Measurements from ENCODE around the gene NUP210L.
A peak's percentile ranks its signal among the peaks of the same experiment; 100 is the strongest.
"Not testable (repeated sequence)": the region's sequence is repeated elsewhere in the genome, so short reads cannot be mapped to it uniquely, and the experiment has no call there.

The NUP210L gene

DNA sequence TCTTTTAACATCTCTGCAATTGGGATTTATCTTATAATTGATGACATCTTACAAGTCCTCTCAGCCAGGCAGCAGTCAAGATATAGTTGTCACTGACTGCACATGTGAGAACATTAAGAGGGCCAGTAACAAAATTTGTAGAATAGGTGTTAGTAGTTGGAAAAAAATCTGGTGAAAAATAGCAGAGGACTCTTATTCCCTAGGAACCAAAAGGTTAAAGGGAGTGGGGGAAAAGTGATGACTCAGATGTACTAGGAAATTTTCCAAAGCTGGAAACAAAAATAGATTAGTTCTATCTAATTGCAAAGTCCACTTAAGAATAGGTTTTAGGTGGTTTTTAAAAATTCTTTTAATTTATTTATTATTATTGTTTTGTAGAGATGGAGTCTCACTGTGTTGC is 3.6 kb downstream of the NUP210L start:
- H3K4me3 ChIP-seq (replicated peaks; ENCODE audit: insufficient read depth, low read length) = no peak overlapping the region
- H3K27ac ChIP-seq (replicated peaks) = no peak overlapping the region
- DNase-seq (ENCODE audit: low read depth in 1 of 2, low spot score in 1 of 2) = no peak
- TF ChIP-seq SPI1 (IDR thresholded peaks at IDR 0.05; ENCODE audit: borderline replicate concordance, low read depth) (no peak), POLR2AphosphoS5 (IDR thresholded peaks at IDR 0.05; ENCODE audit: low read depth) (no peak), GABPA (IDR thresholded peaks at IDR 0.05; ENCODE audit: low read depth) (no peak)
- TF ChIP-seq, protein P1, sequence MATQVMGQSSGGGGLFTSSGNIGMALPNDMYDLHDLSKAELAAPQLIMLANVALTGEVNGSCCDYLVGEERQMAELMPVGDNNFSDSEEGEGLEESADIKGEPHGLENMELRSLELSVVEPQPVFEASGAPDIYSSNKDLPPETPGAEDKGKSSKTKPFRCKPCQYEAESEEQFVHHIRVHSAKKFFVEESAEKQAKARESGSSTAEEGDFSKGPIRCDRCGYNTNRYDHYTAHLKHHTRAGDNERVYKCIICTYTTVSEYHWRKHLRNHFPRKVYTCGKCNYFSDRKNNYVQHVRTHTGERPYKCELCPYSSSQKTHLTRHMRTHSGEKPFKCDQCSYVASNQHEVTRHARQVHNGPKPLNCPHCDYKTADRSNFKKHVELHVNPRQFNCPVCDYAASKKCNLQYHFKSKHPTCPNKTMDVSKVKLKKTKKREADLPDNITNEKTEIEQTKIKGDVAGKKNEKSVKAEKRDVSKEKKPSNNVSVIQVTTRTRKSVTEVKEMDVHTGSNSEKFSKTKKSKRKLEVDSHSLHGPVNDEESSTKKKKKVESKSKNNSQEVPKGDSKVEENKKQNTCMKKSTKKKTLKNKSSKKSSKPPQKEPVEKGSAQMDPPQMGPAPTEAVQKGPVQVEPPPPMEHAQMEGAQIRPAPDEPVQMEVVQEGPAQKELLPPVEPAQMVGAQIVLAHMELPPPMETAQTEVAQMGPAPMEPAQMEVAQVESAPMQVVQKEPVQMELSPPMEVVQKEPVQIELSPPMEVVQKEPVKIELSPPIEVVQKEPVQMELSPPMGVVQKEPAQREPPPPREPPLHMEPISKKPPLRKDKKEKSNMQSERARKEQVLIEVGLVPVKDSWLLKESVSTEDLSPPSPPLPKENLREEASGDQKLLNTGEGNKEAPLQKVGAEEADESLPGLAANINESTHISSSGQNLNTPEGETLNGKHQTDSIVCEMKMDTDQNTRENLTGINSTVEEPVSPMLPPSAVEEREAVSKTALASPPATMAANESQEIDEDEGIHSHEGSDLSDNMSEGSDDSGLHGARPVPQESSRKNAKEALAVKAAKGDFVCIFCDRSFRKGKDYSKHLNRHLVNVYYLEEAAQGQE (IDR thresholded peaks at IDR 0.05; ENCODE audit: insufficient replicate concordance, low read depth) = no peak
- TF ChIP-seq, protein P2, sequence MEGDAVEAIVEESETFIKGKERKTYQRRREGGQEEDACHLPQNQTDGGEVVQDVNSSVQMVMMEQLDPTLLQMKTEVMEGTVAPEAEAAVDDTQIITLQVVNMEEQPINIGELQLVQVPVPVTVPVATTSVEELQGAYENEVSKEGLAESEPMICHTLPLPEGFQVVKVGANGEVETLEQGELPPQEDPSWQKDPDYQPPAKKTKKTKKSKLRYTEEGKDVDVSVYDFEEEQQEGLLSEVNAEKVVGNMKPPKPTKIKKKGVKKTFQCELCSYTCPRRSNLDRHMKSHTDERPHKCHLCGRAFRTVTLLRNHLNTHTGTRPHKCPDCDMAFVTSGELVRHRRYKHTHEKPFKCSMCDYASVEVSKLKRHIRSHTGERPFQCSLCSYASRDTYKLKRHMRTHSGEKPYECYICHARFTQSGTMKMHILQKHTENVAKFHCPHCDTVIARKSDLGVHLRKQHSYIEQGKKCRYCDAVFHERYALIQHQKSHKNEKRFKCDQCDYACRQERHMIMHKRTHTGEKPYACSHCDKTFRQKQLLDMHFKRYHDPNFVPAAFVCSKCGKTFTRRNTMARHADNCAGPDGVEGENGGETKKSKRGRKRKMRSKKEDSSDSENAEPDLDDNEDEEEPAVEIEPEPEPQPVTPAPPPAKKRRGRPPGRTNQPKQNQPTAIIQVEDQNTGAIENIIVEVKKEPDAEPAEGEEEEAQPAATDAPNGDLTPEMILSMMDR (IDR thresholded peaks at IDR 0.05; ENCODE audit: insufficient read depth, low read length) = no peak
- H3K27me3 ChIP-seq (ENCODE audit: insufficient read depth, poor library complexity, severe bottlenecking) = no peaks in the 10 kb centered on the region

- TF ChIP-seq GABPA (IDR thresholded peaks at IDR 0.05; ENCODE audit: low read depth) = no peak
- no peak for TF ChIP-seq POLR2AphosphoS5 (IDR thresholded peaks at IDR 0.05; ENCODE audit: low read depth)
- TF ChIP-seq, protein P1 (IDR thresholded peaks at IDR 0.05; ENCODE audit: insufficient replicate concordance, low read depth) = no peak
- TF ChIP-seq SPI1 (IDR thresholded peaks at IDR 0.05; ENCODE audit: borderline replicate concordance, low read depth) = no peak
- TF ChIP-seq, protein P2 (IDR thresholded peaks at IDR 0.05; ENCODE audit: insufficient read depth, low read length) = no peak
- H3K27ac ChIP-seq (replicated peaks) = peak overlapping the region; percentile 23
- no peak overlapping the region for H3K4me3 ChIP-seq (replicated peaks; ENCODE audit: insufficient read depth, low read length)
- DNase-seq (ENCODE audit: low read depth in 1 of 2, low spot score in 1 of 2) = peak in 1 of 2 experiments; percentile 18
- H3K27me3 ChIP-seq (ENCODE audit: insufficient read depth, poor library complexity, severe bottlenecking) = no peaks in the 10 kb centered on the region
These were observed 6.1 kb downstream of the NUP210L start for GRCh38 chr1:154148807-154149206.

DNA sequence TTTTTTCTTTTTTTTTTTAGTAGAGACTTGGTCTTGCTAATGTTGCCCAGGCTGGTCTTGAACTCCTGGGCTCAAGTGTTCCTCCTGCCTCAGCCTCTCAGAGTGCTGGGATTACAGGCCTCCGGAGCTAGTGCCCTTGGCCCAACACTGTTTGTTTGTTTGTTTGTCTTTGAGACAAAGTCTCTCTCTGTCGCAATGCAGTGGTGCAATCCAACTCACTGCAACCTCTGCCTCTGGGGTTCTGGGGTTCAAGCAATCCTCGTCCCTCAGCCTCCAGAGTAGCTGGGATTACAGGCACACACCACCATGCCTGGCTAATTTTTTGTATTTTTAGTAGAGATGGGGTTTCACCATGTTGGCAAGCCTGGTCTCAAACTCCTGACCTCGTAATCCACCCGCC is 7.4 kb downstream of the NUP210L start:
- H3K4me3 ChIP-seq (replicated peaks; ENCODE audit: insufficient read depth, low read length); H3K27ac ChIP-seq (replicated peaks); DNase-seq (ENCODE audit: low read depth in 1 of 2, low spot score in 1 of 2); H3K27me3 ChIP-seq (ENCODE audit: insufficient read depth, poor library complexity, severe bottlenecking): not testable (repeated sequence)

DNA sequence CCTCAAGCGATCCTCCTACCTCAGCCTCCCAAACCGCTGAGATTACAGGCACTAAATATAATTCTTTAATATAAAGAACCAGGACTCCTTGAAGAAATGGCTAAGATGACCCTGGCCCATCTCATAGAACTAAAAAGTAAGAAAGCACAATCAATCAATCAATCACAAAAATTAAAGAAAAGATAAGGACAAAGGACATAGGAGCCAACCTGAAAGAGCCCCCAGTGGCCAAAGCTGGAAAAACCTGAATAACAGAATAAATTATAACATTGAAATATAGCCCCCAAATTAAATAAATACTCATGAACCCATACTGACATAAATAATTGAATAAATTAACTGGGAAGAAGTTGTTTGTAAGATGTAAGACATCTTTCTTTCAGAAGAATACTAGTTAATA is 8.9 kb downstream of the NUP210L start:
- TF ChIP-seq, protein P1 (IDR thresholded peaks at IDR 0.05; ENCODE audit: insufficient replicate concordance, low read depth) = no peak
- TF ChIP-seq, protein P2 (IDR thresholded peaks at IDR 0.05; ENCODE audit: insufficient read depth, low read length) = no peak
- TF ChIP-seq SPI1 (IDR thresholded peaks at IDR 0.05; ENCODE audit: borderline replicate concordance, low read depth) (no peak), GABPA (IDR thresholded peaks at IDR 0.05; ENCODE audit: low read depth) (no peak), POLR2AphosphoS5 (IDR thresholded peaks at IDR 0.05; ENCODE audit: low read depth) (no peak)
- H3K27ac ChIP-seq (replicated peaks) = no peak overlapping the region
- no peaks in the 10 kb centered on the region for H3K27me3 ChIP-seq (ENCODE audit: insufficient read depth, poor library complexity, severe bottlenecking)
- DNase-seq (ENCODE audit: low read depth in 1 of 2, low spot score in 1 of 2) = no peak
- H3K4me3 ChIP-seq (replicated peaks; ENCODE audit: insufficient read depth, low read length) = no peak overlapping the region
